HG03439 (cell line): ENCODE data around the gene ANKDD1B.
A peak's percentile ranks its signal among the peaks of the same experiment; 100 is the strongest.

ENCODE experiments used
- ATAC-seq: cut with Tn5 transposase; IDR thresholded peaks from one replicate; pipeline ENCODE4 v1.9.1; 2021; ENCODE audit warnings: mild to moderate bottlenecking, moderate library complexity; ENCODE audit not compliant: unreplicated experiment

ANKDD1B gene

DNA sequence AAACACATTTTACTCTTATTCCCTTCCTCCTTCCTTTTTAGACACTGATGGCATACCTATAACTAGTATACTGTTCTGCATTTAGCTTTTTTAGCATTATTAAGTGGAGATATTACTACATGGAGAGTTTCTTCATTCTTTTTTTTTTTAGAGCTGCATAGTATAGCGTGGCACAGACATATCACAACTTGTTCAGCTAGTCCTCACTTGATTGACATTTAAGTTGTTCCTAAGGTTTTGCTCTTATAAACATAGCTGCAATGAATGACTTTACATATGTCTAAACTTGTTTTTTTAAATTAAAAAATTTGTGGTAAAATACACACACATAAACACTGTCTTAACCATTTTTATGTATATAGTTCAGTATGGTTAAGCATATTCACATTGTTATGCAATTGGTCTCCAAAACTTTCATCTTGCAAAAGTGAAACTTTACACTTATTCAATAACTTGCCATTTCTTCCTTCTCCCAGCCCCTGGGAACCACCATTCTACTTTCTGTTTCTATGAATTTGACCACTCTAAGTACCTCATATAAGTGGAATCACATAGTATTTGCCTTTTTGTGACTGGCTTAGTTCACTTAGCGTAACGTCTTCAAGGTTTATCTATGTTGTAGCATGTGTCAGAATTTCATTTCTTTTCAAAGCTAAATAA lies 48.7 kb downstream of the ANKDD1B start:
- ATAC-seq, result no peak

DNA sequence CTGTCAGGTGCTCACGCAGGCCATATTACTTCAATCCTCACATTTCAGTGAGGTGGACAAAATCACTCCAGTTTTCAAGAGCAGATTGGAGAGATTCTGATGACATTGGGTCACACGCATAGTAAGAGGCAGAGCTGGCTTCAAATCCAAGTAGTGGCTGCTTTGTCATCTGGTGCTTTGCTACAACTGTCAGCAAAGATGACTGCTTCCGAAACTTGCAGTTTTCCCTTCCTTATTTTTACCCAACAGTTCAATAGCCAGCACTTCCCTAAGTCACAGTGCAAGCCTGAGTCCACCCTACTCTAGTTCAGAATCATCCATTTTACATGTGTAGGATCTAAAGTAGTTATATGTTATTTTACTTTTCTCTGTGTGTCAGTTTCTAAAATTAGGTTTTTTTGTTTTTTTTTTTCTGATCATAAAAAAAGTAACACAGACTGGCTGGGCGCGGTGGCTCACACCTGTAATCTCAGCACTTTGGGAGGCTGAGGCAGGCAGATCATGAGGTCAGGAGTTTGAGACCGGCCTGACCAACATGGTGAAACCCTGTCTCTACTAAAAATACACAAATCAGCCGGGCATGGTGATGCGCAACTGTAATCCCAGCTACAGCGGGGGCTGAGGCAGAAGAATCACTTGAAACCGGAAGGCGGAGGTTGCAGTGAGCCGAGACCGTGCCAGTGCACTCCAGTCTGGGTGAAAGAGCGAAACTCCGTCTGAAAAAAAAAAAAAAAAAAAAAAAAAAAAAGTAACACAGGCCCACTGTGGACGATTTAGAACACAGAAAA lies 49.6 kb downstream of the ANKDD1B start:
- ATAC-seq, result no peak

DNA sequence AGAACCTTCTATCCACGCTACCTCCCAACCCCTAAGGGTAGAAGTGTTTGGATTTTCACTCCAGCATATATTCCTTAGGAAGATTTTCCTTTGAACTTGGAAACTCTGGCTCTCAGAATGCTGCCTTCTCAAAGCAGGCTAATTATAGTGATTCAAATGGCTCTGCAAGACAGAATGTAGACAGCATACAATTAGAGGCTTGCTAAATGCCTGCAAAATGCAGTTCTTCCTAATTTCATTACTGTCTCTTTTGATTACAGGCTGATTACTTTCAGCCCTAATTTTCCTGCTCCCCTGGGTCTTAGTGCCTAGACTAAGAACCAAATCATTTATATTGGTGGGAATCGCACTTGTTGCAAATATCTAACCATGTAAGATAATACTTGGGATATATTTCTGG lies 50.8 kb downstream of the ANKDD1B start:
- no peak for ATAC-seq

DNA sequence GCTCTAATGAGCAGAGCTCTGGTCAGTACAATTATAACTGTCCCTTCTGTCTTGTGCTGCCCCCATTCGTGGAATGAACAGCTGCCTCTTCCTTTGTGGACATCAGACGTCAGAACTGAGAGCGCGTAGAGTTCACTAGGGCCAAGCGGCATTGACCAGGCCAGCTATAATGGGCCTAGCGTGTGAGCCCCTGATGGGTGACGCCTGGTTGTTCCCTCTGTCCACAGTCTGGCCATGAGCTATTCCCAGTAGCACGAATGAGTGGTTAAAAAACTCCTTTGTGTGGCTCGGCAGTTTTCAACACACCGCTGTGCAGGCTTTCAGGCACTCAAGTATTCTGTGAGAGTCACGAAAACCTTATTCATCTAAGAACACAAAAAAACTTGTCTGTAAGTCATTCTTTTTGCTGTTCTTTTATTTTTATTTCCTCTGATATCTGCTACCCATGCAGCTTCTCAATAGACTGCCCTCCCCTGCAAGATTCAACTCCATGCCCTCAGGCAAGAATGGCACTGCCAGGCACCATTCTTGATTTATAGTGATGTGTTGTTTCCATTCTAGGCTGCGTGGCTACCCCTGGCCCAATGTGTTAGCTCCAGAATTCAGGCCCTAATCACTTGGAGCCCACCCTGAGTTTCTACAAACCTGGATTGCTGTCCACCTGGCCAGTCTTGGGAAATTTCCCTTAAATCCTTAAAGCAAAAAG lies 52.5 kb downstream of the ANKDD1B start:
- ATAC-seq, result no peak

DNA sequence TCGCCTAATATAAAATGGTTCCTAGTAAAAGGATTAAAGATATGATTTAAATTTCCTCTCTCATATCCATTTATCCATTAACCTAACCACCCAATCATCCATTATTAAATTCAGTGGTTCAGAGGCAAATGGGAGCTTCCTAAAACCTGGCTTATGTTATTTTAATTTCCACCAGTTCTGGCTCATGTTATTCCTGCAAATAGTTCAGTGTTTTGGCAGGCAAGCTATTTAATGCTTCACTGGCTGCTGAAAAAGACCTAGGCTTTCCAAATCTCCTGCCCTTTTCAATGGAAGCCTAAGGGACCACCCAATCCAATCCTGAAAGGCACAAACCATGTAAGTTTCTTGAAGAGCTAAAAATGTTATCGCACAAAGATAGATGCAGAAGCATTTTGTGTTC lies 53.7 kb downstream of the ANKDD1B start:
- no peak for ATAC-seq

DNA sequence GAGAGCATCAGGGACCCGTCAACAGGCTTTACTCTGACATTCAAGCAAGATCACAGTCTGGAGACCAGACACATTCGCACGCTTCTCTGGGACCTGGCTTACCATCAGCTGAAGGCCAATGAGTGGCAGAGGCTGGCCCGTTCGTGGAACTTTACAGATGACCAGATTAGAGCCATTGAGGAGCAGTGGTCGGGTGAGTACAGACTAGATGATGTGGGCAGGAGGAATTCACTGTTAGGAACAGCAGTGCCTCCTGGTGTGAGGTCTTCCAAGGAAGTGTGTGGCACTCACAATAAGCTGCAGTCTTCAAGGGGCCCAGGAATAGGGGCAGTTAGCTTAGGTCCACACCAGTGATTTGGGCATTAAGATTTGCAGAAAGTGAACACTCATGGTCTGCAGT lies 55.5 kb downstream of the ANKDD1B start:
- no peak for ATAC-seq

DNA sequence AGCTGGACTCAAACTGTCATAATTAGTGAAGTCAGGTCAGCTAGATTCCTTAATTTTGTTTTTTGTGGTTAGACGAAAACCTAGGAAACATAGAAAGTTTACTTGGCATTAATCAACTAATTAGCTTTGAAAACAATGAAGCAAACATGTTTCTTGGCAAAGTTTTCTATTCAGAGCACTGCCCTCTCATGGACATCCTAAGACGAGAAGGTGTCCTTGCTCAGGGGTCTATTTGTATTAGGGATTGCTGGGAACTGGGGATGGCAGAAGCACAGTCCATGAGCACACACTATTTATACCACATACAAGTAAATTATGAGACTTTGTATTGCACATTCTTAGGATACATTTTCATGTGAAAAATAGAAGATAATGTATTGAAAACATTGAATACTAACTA lies 56.3 kb downstream of the ANKDD1B start:
- no peak for ATAC-seq

DNA sequence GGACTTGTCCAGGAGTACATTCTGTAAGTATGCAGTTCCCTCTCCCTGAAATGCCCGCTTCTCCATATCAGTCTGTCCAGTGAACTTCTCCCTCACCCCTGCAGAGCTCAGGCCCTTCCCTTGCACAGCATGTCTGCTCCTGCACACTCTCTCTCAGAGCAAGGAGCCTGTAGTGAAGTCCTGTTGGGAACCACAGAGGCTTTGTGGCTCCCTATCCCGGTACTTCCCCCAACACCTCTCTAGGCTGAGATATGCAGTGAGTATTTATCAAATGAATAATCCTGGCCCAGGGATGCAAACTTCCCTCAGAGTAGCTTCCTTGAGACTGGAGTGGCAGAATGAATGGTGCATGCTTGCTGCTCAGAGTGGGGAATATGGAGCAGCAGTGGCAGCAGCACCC lies 57.2 kb downstream of the ANKDD1B start:
- no peak for ATAC-seq

DNA sequence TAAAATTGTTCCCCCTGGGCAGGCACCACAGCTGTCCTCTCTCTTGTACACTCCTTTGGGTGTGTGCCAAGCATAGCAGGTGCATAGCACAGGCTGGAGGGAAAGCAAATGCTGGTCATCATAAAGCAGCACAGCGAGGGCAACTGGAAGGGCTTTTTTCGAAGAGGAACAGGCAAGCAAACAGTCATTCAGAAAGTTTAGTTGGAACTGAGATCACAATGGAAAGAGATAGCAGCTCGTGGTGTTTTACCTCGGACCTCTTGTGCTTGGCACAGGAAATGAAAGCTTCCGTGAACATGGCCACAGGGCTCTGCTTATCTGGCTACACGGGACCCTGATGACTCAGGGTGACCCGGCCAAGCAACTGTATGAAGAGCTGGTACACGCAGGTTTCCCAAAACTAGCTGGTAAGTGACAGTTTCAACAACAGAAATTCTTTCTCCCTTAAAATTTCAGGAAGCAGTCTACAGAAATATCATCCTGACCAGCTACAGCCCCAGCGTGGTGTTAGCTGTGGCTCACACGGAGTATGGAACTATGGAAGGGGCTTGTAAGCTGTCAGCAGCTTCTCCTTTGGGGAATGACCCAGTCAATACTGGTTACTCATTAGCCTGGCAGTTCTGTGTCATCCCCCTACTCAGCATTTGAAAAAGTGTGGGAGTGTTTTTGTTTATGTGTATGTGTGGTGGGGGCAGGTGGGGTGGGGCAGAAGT lies 57.9 kb downstream of the ANKDD1B start:
- peak; percentile 94 for ATAC-seq

DNA sequence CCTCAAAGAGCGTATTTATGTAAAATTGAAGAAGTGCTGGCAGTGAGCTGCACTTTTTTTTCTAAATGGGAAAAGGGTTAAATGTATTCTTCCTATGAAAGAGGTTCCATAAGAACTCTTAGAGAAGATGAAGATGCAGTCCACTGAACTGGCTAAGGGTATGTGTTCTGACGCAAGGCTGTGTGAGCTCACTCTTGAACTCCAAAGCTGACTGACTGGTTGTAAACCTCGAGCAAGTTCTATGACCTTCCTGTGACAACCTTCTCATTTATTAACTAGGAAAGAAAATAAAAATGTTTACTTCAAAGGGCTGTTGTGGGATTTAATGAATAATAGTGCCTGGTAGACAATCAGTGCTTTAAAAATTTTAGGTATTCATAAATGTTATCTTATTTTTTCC lies 59.3 kb downstream of the ANKDD1B start:
- ATAC-seq, result no peak

DNA sequence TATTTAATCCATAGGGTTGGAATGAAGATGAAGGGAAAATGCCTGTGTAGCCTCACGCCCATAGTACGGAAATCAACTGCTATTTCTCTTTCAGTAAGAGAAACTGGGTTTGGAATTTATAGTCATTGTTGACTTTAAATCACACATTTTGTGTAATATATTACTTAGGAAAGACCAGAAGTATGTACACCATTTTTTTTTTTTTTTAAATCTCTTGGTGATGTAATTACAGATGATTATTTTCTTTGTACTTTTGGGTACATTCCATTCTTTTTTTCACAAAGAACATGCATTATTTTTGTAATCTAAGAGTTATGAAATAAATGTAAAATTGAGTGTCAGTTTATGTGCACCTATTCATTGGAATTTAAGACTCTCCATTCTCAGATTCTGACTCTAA lies 60.3 kb downstream of the ANKDD1B start:
- ATAC-seq, result no peak

DNA sequence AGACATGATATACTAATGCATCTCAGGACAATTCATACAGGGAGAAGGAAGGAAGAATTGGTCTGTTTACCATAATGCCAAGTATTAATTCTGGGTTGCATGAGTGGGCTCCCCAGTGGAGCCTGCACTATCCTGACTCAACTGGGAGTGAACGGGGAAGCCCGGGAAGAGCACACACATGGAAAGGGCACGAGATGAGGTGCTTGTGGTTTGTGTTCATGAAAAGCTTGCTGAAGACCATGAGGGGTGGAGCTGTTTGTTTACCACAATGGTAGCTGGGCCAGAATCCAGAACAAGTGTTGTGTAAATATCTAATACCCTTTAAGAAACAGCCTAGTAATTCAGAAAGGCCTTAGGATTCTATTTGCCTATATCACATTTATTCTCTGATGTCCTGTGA lies 61.4 kb downstream of the ANKDD1B start:
- ATAC-seq, result no peak

DNA sequence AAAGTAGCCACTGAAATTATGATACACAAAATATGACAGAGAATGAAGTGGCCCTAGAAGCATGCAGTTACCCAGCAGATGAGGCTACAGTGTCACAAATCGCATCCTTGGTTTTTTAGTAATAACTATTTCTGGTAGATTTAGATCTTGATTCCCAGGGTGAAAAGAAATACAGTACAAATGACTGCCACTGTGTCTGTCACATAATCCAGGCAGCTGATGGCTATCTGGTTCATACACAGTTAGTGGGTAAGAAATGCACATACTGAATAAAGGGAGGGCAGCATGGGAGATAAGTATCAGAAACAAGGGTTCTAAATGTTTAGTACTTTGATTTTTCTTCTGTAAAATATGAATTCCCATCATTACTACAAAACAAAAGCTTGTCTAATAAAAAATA lies 64.5 kb downstream of the ANKDD1B start:
- no peak for ATAC-seq

DNA sequence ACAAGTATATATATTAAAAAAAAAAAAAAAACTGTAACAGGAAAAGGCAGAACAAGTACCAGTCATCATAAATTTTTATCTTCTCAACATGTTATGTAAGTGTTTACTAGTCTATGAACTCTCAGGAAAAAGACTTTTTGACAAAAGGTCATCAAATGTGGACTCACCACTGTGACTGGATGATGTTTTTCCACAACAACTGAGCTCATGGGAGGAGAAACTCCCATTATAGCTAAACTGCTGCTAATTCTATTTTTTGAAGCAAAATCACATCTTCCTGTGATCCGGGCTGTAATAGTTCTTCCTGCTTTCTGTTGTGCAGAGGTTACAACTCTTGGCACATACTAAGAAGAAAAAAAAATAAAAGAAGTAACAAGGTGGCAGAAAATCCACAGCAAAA lies 66.4 kb downstream of the ANKDD1B start:
- no peak for ATAC-seq

DNA sequence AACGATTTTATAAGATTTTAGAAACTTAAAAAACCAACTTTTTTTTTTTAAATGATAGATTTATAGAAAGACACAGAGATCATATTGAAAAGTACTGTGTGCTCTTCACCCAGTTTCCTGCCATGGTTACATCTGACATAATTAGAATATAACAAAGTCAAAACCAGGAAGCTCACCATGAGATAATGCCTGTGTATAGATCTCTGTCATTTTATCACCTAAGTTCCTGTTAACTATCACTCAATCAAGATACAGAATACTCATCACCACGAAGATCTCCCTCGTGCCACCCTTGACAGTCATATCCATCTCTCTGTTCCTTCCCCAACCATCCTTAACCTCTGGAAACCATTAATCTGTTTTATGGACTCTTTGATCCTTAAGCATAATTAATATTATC lies 66.9 kb downstream of the ANKDD1B start:
- ATAC-seq, result no peak

DNA sequence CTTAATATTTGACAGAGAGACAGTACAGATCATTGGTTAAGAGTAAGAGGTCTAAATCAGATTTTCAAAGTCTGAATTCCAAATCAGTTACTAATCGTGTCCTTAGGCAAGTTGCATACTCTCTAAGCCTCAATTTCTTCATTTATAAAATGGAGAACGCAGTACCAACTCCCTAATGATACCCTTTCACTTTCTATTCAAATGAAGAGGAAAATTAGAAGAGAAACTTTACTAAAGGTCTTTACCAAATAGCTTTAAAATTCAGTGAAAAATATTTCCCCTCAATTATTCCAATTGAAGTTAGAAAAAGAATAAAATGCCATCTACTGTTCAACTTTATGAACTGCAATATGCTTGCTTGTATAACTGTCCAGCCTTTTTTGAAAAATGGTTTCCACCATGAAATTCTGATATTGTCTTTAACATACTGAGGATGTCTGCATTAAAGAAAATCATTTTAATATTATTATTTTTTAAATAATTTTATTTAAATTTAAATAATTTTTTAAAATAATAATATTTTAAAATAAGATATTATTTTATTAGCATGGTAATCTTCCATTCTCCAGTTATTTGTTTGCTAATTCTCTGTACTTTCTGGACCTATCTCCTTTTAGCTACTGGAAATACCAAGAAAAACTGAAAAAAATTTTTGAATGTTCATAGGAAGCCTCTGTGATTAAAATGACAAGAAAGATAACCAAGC lies 70.0 kb downstream of the ANKDD1B start:
- peak; percentile 57 for ATAC-seq

DNA sequence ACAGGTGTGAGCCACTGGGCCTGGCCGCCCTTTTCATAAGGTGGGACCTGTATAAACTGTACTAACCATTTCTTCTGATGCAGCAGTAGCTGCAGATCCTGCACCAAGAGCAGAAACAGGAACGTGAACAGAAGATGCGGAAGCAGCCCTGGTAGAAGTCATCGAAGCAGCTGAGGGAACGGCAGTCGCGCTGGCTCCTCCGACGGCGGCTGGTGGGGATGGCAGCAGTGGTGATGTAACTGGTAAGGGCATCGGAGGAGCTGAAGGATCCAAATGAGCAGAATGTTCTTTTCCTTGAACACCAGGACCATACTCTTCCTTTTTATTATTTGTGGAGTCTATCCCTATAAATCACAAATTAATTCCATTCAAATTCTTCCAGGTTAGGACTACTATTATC lies 73.9 kb downstream of the ANKDD1B start:
- ATAC-seq, result no peak

DNA sequence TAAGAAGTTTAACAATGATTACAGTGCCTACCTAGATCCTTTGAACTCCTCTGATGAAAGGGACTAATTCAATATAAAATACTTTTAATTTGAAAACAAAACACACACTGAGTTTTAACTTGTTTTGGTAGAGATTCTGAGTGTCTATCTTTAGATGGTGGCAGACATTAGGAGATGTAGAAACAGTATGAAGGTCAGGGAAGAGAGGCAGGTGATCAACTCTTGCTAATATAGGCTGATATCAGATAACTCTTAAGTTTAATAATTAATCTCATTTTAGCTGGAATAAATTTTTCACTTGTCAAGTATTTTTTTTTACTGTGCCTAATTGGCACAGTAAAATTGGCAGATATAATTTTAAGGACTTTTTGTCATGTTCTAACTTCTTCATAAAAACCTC lies 75.2 kb downstream of the ANKDD1B start:
- no peak for ATAC-seq

DNA sequence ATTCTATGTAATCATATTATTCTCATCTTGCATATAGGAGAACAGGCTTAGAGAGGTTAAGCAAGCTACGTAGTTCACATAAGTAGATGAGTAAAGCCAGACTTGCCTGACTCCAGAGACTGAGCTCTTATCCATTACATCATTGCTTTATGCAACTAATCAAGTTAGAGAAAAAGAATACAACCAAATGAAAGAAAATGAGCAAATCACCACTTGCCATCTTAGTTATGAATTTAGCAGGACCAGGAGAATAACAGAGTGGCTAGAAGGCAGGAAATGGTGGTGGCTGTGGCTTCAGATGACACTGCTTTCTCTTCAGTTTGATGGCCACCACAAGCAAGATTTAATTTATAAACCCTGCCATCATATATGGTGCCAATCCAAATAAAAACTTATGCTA lies 79.4 kb downstream of the ANKDD1B start:
- ATAC-seq, result no peak

DNA sequence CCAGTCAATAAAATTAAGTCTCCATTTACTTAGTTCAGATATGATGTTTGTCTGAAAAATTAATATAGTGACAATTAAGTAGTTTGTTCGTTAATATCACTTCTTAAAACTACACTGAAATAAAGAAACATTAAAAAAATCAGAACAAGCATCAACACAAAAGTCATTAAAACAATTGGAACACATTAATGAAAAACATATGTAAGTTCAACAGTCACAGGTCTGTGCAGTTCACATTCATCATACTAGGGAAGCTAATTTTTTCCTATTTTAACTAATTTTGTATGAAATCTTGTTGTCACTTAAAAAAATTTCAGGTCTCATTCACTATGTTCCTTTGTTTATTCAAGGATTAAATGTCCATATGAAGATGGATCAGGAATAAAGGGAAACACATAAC lies 83.5 kb downstream of the ANKDD1B start:
- no peak for ATAC-seq
